NK-92 (cell line): ENCODE results near the gene SLC35C1.

Source experiments
- DNase-seq: peaks from one replicate; lab custom pipeline; 2025; ENCODE audit not compliant: unreplicated experiment; lab: John Stamatoyannopoulos, UW

Gene SLC35C1

DNA sequence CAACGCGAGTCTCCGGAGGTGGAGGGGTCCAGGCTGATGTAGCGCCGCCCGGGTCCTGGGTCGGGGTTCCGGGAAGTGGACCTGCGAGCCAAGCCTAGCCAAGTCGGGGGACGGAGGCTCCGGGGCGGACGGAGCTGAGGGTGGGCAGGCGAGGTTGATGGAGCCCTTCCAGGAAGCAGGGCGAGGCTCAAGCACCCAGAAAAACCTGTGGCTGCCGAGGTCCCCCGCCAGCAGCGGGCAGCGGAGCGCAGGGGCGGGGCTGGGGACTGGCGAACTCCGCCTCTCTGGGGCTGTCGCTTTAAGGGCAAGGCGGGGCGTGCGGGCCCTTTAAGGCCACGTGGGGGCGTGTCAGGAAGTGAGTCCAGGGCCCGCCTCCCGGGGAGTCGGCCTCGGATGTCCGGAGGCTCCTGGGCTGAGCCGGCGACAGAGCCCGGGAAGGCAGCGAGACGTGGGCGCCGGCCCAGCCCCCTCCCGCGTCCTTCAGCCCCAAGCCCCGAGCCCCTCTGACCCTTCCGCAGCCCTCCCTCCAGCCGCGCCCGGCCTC lies at the start of gene SLC35C1:
Gene SLC35C1 (plus strand): TSS at position 389 of the 544 bp plus-strand sequence. CDS start 653 bp downstream, outside the sequence.
- DNase-seq: peak; percentile 50

DNA sequence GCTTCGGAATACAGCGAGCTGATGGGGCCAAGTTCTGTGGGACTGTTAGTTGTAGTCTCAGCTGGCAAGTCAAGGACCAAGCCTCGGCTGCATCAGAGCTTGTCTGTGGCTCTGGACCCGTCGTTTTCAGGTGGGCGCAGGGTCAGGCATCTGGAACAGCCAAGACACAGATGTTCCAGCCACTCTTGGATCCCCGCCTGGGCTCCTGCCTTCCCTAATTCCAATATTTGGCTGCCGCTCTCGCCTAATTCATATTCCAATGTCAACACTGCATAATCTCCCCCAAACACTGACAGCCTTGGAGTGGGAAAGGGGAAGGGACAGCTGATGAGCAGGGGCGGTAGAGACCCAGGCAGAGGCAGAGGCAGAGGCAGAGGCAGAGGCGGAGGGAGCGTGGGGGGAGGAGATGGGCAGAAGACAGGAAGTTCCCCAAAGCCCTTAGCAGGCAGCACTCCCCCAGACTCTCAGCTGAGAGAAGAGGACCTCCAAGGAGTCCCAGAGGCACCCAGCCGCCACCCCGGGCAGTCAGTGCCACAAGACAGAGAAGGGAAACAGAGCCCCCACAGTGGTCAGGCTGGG lies 49.6 kb upstream of the SLC35C1 start:
- no peak for DNase-seq

DNA sequence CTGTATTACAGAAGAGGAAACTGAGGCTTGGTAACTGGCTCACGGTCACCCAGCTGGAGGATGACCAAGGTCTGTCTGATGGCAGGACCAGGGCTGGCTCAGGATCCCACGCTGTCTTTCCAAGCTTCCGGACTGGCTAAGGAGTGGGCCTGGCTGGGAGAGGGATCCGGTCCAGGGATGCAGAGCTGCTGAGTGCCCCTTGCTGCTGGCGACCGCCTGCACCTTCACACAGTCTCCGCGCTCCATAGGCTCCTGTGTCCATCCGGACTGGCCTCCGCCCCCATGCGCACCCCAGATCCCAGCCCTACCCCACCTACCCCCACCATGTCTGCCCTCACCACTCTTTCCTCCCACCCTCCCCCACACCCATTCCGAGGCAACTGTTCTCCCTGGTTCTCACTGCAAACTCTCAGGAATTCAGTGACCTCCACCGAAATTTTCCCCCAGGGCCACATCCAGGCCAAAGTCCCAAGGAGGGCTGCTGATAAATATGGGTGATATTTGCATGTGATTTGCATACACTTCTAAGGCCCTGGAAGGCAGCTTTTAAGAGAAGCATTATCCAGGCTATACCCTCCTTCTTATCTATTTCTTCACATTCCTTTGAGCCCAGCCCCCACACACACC lies 48.5 kb upstream of the SLC35C1 start:
- no peak for DNase-seq

DNA sequence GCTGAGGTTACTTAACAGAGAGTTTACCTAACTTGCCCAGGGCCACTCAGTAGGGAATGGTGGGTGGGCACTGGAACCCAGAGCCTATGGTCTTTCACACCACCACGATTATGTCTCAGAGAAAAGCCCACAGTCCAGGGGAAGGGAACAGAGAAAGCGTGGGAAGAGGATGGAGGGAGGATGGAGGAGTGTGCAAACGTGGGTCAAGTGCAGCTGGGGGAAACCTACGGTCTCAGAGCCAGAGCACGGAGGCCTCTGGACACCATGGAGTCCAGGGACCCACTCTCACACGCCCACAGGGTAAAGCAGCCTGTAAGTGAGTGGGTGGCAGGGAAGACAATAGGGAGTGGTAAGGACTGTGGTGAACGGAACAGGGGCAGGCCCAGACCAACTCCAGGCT lies 47.3 kb upstream of the SLC35C1 start:
- DNase-seq: no peak

DNA sequence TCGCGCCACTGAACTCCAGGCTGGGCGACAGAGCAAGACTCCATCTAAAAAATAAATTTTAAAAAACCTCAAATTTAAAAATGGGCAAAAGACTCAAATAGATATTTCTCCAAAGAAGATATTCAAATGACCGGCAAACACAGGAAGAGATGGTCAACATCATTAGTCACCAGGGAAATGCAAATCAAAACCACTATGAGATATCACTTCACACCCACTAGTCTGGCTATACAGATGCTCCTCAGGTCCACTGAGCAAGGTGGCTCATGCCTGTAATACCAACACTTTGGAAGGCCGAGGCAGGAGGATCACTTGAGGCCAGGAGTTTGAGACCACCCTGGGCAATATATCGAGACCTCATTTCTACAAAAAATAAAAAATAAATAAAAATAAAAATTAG lies 43.3 kb upstream of the SLC35C1 start:
- DNase-seq: no peak

DNA sequence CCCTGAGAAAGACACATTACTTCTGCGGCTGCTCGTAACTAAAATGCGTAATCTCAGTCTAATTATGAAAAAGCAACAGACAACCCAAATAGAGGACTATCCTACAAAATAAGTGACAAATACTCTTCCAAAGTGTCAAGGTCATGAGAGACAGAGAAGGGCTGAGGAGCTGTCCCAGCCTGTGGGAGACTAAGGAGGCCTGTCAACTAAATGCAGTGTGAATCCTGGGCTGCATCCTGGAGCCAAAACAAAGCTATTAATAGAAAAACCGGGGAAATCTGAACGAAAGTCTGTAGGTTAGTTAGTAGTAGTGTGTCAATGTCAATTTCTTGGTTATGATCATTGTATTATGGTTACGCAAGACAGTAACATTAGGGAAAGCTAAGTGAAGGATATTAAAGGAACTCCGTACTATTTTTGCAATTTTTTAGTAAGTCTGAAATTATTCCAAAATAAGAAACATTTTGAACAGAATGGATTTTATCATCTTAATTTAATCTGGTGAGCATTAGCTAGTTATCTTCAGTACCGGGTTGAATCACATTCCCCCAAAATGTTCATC lies 39.8 kb upstream of the SLC35C1 start:
- DNase-seq: no peak

DNA sequence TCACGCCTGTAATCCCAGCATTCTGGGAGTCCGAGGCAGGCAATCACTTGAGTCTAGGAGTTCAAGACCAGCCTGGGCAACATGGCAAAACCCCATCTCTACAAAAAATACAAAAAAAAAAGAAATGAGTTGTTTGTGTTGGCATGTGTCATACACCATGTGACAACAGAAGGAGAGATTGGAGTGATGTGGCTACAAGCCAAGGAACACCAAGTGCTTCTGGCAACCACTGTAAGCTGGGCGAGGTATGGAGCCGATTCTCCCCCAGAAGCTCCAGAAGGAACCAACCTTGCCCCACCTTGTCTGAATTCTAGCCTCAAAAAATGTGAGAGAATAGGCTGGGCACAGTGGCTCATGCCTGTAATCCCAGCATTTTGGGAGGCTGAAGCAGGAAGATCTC lies 39.1 kb upstream of the SLC35C1 start:
- DNase-seq: no peak

DNA sequence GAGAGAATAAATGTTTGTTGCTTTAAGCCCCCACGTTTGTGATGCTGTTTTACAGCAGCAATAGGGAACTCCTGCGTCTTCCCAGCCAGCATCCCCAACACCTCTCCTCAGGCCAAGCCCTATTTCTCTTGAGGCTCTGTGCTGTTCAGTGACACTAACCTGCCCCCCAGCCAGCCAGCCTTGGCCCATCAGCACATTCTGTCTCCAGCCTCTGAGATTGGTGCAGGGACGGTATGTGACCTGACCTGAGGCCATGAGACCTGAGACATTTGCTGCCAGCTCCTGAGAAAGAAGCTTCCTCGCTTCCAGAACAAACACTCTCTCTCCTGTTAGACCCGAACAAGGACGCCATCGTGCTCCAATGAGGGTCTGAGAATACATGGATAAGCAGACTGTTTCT lies 38.5 kb upstream of the SLC35C1 start:
- DNase-seq: no peak

DNA sequence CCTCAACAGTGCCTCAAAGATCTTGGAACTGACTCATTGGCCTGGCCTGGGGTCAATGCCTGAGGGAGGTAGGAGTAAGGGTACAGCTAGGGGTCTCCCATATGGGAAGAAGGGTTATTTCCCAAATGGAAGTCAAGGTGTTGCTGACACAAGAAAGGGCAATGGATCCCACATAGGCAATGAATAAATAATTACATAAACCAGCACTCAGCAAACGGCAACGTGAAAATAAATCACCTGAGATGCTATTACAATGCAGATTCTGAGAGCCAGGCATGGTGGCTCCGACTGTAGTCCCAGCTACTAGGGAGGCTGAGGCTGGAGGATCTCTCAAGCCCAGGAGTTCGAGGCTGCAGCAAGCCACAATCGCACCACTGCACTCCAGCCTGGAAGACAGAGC lies 36.5 kb upstream of the SLC35C1 start:
- no peak for DNase-seq

DNA sequence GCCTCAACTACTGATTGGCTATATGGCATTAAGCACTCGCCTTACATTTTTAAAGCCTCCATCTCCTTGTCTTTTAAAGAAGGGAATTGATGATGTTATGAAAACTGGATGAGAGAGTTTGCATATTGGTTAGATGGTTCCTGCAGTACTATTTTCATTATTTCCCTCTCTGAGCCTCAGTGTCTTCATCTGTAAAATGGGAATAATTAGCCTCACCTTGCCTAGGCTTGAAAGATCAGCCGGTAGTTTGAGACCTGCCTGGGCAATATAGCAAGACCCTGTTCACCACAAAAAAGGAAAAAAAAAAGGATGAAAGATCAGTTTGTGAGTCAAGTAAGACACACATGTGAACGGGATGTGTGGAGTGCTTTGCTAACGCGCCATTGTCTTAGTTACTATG lies 35.0 kb upstream of the SLC35C1 start:
- no peak for DNase-seq

DNA sequence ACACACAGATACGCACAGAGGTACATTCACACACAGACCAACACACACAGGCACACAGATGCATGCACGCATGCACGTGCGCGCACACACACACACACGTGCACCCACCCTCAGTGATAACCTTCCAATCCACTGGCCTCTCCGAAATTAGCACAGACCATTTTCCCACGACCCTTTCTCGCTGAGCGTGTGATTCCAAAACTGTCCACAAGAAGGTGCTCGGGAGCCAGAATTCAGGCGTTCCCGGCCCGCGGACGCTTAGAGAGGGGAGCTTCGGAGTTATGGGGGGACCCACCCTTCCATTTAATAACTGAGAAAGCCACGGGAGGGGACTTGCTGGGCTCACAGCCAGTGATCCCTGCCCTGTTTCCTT lies 33.8 kb upstream of the SLC35C1 start:
- DNase-seq: no peak

DNA sequence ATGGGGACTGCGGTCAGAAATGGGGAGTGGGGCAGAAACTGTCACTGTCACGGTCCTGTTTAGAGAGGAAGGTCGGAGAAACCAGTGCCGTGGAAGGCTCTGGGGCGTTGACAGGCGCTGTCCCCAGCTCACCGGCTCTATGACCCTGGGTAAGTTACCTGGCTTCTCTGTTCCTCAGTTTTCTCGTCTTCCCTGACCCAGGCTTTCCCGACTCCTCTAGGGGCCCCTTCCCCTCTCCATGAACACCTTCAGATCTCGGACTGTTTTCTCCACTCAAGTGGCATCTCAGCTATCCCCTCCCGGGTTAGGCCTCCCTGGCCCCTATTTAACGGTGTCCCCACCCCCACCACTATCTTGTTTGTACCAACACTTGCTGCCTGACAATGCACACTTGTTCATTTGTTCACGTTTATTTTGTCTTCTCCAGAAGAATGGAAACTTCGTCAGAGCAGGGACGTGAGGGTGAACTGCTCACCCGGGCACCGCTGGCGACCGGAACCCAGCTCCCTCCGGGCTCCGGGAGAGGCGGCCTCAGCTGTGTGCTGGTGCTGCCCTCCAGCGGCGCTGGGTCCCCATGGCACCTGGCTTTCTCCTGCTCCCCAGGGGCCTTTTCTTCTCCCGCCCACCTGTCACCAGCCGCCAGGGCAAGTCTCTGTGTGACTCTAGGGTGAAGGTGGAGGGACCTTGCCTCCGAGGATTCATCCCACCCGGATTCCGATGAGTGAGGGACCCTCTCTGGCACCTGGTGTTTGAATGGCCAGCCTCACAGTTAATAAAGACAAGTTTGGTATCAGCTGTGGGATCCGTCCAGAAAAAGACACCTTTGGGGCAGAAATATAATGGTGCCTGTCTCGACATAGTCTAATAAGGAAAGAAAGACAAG lies 33.1 kb upstream of the SLC35C1 start:
- no peak for DNase-seq

DNA sequence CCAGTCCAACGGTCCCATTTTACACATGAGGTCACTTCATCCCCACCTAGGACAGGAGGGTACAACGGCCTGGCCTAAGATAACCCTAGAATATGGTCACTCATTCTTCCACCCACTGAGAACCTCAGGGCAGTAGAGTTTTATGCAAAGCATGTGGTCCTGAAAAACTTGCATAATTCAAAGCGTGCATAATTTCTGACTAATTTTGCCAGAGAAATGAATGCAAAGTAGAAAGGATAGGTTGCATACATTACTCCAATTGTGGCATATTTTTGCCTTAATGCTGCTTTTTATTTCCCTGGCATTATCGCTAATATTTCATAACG lies 32.5 kb upstream of the SLC35C1 start:
- DNase-seq: no peak

DNA sequence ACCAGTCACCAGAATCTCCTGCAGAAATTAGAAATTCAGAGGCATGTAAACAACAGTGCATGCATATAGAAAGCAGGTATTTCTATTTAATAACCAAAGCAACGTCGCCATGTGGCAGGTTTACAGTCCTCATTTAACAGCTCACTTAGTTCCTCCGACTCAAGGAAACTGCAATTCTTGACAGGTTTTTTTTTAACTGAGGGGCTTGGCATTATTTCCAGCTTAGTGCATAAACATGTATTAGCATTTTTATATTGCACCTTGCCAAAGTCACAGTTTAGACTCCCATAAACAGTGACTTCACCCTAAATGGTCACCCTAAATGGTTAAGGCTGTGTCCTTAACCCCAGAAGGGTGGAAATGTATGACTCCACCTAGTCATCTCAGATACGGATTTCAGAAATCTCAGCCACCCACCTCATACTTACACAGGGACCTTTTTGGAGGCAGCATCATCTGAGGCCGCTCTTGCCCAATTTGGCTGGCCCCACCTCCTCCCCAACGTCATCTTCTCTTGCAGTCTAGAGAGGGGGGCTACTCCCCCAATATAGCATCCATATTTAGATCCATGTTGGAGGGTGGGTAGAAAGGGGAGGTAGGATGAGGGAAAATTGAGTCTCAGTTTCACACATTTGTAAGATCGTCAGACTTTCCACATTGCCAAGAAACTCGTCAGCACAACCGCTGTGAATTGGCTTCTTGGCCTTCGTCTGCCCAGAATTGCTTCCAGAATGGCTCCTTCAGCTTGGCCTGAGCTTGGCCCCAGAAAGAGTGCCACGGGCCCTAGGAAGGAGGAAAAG lies 31.8 kb upstream of the SLC35C1 start:
- no peak for DNase-seq

DNA sequence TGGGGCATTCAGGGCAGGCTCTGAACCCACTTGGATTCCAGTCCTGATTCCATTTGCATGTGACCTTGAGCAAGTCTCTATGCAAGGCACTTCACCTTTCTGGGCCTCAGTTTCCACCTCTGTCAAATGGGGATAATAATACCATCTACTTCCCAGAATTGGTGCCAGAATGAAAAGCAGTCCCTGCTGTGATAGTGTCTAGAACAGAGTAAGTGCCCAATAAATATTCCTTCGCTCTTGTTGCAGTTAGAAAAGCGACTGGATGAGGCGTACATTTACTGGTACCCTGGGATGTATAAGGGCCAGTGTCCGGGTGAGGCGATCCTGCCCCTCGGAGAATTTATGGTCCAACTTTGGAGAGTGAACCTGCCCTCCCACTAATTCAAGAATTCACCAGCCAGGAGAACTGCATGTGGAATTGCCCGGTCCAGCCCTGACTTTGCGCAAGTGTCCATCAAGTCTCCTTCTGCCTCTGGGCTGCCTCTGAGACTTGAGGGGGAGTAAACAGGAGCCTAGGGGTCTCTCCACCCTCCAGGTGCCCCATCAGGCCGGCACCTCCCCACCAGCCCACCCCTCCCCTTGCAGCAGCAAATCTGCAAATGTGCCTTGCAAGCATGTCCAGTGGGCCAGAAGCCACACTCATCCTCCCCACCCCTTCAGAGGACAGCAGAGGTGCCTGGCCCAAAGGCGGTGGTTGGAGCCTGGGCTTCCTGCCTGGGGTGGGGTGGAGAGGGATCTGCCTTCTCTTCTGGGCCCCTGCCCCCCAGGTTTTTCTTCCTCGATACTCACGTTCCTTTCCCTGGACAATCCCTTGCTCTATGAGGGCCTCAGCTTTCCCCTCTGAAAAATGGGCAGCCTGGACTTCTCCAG lies 30.9 kb upstream of the SLC35C1 start:
- DNase-seq: no peak

DNA sequence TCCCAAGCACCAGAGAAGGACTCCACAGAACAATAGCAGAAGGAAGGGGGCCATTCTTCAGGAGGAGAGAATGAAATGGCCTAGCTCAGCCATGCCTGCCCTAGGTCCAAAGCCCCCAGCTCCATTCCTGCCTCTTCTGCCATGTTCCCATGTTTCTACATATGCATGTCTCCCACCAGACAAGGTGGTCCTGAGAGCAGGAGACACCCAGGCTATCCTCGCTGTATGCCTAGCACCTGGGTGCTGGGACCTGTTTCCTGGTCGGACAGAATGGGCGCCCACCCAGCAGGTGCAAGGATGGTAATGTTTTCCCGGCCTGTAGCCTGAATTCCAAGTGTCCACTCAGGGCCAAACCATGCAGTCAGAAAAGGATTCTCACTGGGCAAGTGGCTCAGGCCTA lies 30.2 kb upstream of the SLC35C1 start:
- DNase-seq: no peak

DNA sequence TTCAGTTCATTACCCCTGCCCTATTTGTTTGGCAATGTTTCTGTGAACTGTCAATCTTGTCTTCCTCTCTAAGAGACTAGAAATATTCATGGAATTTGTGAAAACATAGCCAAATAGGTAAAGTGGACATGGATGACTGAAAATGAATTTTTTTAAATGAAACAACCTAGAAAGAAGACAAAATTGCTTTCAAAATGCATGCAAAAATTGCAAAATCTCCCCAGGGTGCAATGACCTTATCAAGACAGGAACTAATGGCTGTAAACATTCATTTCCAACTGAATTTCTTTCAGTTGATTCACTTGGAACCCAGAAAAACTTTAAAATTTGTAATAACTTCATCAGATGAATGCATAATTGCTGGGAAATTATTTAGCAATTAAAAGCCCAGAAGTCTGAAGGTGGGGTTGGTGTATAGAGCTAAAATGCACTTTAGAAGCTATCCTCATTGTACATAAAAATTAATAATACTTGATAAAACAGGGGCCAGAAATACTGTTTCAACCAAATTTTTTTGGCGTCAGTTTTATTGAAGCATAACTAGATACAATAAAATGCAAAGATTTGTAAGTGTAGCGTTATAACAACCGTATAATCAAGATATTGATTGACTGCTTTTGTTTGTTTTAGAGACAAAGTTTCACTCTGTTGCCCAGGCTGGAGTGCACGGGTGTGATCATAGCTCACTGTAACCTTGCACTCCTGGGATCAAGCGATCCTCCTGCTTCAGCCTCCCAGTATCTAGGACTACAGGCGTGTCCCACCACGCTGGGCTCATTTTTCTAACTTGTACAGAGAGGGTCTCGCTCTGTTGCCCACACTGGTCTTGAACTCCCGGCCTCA lies 27.6 kb upstream of the SLC35C1 start:
- no peak for DNase-seq

DNA sequence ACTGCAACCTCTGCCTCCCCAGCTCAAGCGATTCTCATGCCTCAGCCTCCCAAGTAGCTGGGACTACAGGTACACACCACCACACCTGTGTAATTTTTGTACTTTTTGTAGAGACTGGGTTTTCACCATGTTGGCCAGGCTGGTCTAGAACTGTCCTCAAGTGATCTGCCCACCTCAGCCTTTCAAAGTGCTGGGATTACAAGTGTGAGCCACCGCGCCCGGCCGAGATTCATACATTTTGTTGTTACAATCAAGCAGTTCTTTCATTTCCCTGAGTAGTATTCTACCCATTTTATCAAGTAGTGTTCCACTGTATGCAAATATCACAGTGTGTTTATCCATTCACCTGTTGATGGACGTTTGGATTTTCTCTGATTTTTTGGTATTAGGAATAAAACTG lies 26.6 kb upstream of the SLC35C1 start:
- DNase-seq: no peak

DNA sequence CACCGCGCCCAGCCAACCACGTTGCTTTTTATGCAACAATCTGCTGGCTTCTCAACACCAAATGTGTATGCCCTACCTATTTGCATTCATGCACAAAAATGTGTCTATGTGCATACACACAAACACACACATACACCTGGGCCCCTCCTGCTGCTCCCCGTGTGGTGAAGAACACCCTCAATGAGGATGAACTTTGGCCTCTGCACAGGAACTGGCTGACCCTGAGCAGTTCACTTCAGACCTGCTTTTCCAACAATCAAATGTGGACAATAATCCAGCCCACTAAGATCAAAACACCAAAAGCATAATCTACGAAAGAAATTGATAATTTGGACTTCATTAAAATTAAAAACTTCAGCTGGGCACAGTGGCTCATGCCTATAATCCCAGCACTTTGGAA lies 25.3 kb upstream of the SLC35C1 start:
- DNase-seq: no peak
